ENCODE data around the gene HNRNPUL1.

Gene HNRNPUL1

DNA sequence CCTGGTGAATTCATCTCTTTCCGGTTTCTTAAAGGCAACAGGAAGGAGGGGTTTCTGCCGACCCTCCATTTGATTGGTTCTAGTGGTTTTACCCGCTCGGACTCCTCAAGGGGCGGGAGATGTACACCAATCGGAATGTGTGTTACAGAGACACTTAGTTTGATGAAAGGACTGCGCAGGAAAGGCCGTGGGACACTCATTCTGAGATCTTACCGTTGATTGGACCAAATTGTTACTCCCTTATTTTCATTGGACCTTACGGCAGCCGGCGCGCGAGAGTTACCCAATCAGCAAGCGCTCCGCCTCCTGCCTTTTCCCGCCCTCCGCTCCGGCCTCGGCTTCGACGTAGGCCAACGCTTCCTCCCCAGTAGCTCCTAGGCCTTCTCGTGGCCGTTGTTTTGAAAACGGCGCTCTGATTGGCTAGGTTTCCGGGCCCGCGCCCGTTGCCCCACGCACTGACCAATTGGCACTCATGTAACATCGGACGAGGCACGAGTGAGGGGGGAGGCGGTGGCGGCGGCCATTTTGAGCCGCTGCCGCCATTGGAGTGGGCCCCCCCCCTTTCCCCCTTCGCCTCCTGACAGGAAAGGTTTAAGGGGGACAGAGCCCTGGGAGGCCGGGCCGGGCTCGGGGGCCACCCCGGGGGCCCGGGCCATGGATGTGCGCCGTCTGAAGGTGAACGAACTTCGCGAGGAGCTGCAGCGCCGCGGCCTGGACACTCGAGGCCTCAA lies at the start of gene HNRNPUL1:
Gene HNRNPUL1, plus strand, starts transcription at position 523 of the 731 bp plus-strand sequence. Its CDS starts 132 bp downstream, at position 655.
- peak; percentile 99 for DNase-seq (ENCODE audit: low spot score)
- TF ChIP-seq, protein P1, sequence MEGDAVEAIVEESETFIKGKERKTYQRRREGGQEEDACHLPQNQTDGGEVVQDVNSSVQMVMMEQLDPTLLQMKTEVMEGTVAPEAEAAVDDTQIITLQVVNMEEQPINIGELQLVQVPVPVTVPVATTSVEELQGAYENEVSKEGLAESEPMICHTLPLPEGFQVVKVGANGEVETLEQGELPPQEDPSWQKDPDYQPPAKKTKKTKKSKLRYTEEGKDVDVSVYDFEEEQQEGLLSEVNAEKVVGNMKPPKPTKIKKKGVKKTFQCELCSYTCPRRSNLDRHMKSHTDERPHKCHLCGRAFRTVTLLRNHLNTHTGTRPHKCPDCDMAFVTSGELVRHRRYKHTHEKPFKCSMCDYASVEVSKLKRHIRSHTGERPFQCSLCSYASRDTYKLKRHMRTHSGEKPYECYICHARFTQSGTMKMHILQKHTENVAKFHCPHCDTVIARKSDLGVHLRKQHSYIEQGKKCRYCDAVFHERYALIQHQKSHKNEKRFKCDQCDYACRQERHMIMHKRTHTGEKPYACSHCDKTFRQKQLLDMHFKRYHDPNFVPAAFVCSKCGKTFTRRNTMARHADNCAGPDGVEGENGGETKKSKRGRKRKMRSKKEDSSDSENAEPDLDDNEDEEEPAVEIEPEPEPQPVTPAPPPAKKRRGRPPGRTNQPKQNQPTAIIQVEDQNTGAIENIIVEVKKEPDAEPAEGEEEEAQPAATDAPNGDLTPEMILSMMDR (IDR thresholded peaks at IDR 0.05; ENCODE audit: extremely low read depth, insufficient read depth, missing control alignments) = peak; percentile 31
- in situ Hi-C loops (cut with MboI; ENCODE audit: low pct_unique_long_range_greater_than_20kb, low sequenced_read_pairs, unreplicated experiment) = no loop called here

DNA sequence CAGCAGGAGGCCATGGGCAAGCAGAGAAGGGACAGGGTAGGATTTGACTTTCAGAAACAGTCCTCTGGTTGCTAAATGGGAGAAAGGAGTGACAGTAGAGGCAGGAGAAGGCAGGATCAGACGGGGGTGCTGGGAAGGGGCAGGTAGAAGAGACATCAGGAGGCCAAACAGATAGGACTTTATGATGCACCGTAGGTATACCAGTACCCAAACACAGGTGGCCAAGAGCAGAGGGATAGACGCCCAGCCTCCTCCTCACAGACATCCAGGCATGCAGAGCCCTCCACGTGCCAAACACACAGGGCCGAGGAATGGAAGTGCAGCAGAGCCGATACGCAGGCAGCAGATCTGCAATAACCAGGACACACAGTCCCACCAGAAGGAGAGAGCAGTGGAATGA lies 46.4 kb upstream of the HNRNPUL1 start:
- no peak for DNase-seq (ENCODE audit: low spot score)
- in situ Hi-C loops (cut with MboI; ENCODE audit: low pct_unique_long_range_greater_than_20kb, low sequenced_read_pairs, unreplicated experiment) = no loop called here

DNA sequence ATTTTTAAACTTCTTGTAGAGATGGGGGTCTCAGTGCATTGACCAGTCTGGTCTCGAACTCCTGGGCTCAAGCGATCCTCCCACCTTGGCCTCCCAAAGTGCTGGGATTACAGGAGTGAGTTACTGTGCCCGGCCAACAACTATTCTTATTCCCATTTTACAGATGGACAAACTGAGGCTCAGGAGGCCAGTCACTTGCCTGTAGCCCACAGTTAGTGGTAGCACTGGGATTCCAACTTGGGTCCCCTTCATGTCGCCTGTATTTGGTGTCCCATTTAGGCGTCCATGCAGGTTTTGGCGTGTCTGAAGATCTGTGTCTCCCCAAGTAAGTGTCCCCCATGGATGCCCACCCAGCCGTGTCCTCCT lies 45.9 kb upstream of the HNRNPUL1 start:
- TF ChIP-seq, protein P1 (IDR thresholded peaks at IDR 0.05; ENCODE audit: extremely low read depth, insufficient read depth, missing control alignments) = no peak
- in situ Hi-C loops (cut with MboI; ENCODE audit: low pct_unique_long_range_greater_than_20kb, low sequenced_read_pairs, unreplicated experiment) = no loop called here
- no peak for DNase-seq (ENCODE audit: low spot score)

More for the DNA sequence above, 46.4 kb upstream of the HNRNPUL1 start:
- TF ChIP-seq, protein P1 (IDR thresholded peaks at IDR 0.05; ENCODE audit: extremely low read depth, insufficient read depth, missing control alignments) = no peak

DNA sequence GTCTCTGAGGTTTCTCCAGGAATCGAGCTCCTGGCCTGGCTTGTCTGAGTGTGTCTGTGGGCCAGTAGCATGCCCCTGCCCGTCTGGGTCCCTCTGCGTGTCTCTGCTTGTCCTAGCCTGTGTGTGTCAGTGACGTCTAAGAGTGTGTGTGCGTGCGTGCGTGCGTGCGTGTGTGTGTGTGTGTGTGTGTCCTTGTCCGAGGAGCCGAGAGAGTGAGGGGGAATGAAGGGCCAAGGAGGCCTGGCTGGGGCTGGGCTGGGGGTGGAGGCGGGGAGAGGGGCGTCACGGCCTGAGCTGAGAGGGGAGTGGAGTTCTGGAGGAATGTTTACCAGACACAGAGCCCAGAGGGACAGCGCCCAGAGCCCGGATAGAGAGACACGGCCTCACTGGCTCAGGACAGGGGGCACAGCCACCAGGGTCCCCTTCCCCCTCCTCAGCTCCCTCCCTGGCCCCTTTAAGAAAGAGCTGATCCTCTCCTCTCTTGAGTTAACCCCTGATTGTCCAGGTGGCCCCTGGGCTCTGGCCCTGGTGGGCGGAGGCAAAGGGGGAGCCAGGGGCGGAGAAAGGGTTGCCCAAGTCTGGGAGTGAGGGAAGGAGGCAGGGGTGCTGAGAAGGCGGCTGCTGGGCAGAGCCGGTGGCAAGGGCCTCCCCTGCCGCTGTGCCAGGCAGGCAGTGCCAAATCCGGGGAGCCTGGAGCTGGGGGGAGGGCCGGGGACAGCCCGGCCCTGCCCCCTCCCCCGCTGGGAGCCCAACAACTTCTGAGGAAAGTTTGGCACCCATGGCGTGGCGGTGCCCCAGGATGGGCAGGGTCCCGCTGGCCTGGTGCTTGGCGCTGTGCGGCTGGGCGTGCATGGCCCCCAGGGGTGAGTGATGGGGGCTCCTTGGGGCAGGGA lies 45.3 kb upstream of the HNRNPUL1 start, which contains the start of gene AXL:
Gene AXL, plus strand, starts transcription at position 609 of the 893 bp plus-strand sequence. Its CDS starts 170 bp downstream, at position 779.
- TF ChIP-seq, protein P1 (IDR thresholded peaks at IDR 0.05; ENCODE audit: extremely low read depth, insufficient read depth, missing control alignments) = no peak
- in situ Hi-C loops (cut with MboI; ENCODE audit: low pct_unique_long_range_greater_than_20kb, low sequenced_read_pairs, unreplicated experiment) = no loop called here
- no peak for DNase-seq (ENCODE audit: low spot score)

DNA sequence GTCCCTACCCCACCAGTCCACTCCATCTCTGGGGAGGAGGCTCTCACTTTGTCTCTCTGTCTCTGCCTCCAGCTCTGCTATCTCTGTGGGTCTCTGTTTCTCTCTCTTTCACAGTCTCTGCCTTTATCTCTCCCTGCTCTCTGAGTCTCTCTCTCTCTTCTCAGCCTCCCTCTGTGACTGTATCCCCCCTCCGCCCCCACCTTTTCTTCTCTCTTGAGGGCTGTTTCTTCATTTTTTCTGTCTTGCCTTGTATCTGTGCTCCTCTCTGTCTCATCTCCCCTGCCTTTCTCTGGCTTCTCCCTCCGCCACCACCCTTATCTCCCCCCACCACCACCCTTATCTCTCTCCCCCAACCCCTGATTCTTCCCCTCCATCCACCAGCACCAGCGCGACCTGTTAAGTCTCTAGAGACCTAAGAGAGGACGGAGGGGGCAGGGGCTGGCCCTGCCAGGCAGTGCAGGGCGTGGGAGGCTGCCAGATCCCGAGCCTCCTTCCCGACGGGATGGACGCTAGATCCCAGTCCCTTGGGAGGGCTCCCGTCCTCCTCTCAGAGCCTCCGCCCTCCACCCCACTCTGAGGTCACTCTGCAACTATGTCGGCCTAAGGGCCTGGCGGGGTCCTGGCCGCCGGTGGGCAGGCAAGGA lies 44.1 kb upstream of the HNRNPUL1 start:
- TF ChIP-seq, protein P1 (IDR thresholded peaks at IDR 0.05; ENCODE audit: extremely low read depth, insufficient read depth, missing control alignments) = no peak
- no peak for DNase-seq (ENCODE audit: low spot score)
- in situ Hi-C loops (cut with MboI; ENCODE audit: low pct_unique_long_range_greater_than_20kb, low sequenced_read_pairs, unreplicated experiment) = no loop called here

DNA sequence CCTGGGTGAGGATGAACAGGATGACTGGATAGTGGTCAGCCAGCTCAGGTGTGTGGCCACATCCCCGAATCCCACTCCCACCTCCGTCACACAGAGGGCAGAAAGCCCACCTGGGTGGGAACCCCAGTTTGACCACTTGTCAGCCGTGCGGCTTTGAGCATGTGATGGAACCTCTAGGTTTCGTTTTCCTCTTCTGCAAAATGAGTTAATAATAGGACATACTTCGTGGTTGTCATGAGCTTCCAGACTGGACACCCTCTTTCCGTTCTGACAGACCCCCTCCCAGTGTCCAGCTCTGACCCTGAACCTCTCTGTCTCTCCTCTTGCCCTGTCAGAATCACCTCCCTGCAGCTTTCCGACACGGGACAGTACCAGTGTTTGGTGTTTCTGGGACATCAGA lies 43.4 kb upstream of the HNRNPUL1 start:
- TF ChIP-seq, protein P1 (IDR thresholded peaks at IDR 0.05; ENCODE audit: extremely low read depth, insufficient read depth, missing control alignments) = no peak
- no peak for DNase-seq (ENCODE audit: low spot score)
- in situ Hi-C loops (cut with MboI; ENCODE audit: low pct_unique_long_range_greater_than_20kb, low sequenced_read_pairs, unreplicated experiment) = no loop called here

Measured in GM13977 (cell line).